Trophoblast cell (in vitro differentiated cells and primary cell): ENCODE data around the gene DAP3.
"Not testable (repeated sequence)": the region's sequence is repeated elsewhere in the genome, so short reads cannot be mapped to it uniquely, and the experiment has no call there.

Experiments used
- DNase-seq, 2 donors: peaks; one replicate each; pipeline ENCODE4 v3.0.0-alpha.2; 2016
- H2AFZ ChIP-seq: 2 replicates; pipeline ENCODE4 v1.6.1; 2013; ENCODE audit warnings: low read length, moderate library complexity, mild to moderate bottlenecking; ENCODE audit not compliant: insufficient read depth, poor library complexity
- H2AK5ac ChIP-seq: 2 replicates; pipeline ENCODE4 v1.6.1; 2013; ENCODE audit warnings: mild to moderate bottlenecking, low read length
- H2BK120ac ChIP-seq: 2 replicates; pipeline ENCODE4 v1.6.1; 2013; ENCODE audit warnings: low read length, mild to moderate bottlenecking, moderate library complexity; ENCODE audit not compliant: insufficient read depth, poor library complexity
- H2BK12ac ChIP-seq: 2 replicates; pipeline ENCODE4 v1.6.1; 2013; ENCODE audit warnings: mild to moderate bottlenecking, low read length, moderate library complexity
- H2BK5ac ChIP-seq: 2 replicates; pipeline ENCODE4 v1.6.1; 2013; ENCODE audit warnings: low read length, low read depth, moderate library complexity, mild to moderate bottlenecking; ENCODE audit not compliant: poor library complexity
- H3K14ac ChIP-seq: 2 replicates; pipeline ENCODE4 v1.6.1; 2013; ENCODE audit warnings: mild to moderate bottlenecking, low read length
- H3K18ac ChIP-seq: 2 replicates; pipeline ENCODE4 v1.6.1; 2013; ENCODE audit warnings: mild to moderate bottlenecking, low read length
- H3K23ac ChIP-seq: 2 replicates; pipeline ENCODE4 v1.6.1; 2013; ENCODE audit warnings: low read length
- H3K27ac ChIP-seq: 2 replicates; pipeline ENCODE4 v1.5.1; 2013; ENCODE audit warnings: low read depth, mild to moderate bottlenecking, inconsistent platforms, low read length, moderate library complexity
- H3K27me3 ChIP-seq: 2 replicates; pipeline ENCODE4 v1.6.1; 2013; ENCODE audit warnings: inconsistent platforms, mild to moderate bottlenecking, low read length, moderate library complexity; ENCODE audit not compliant: insufficient read depth
- H3K36me3 ChIP-seq, 2 experiments: 1 replicate in 1 of 2; 2 replicates in 1 of 2; pipeline ENCODE4 v1.6.1; 2013; ENCODE audit warnings: low read length in 2 of 2, mild to moderate bottlenecking in 2 of 2, moderate library complexity in 1 of 2; ENCODE audit not compliant: insufficient read depth in 2 of 2, control insufficient read depth in 1 of 2
- H3K4ac ChIP-seq: 2 replicates; pipeline ENCODE4 v1.6.1; 2013; ENCODE audit warnings: low read depth, mild to moderate bottlenecking, low read length, moderate library complexity
- H3K4me1 ChIP-seq, 2 experiments: 1 replicate in 1 of 2; 2 replicates in 1 of 2; pipeline ENCODE4 v1.6.1; 2013; ENCODE audit warnings: low read length in 2 of 2, mild to moderate bottlenecking in 2 of 2, moderate library complexity in 1 of 2; ENCODE audit not compliant: insufficient read depth in 2 of 2, control insufficient read depth in 1 of 2
- H3K4me2 ChIP-seq: 2 replicates; pipeline ENCODE4 v1.6.1; 2013; ENCODE audit warnings: inconsistent platforms, mild to moderate bottlenecking, low read length, moderate library complexity
- H3K4me3 ChIP-seq: 2 replicates; pipeline ENCODE4 v1.5.1; 2013; ENCODE audit warnings: mild to moderate bottlenecking, low read depth, low read length, inconsistent platforms
- H3K79me1 ChIP-seq: one replicate; pipeline ENCODE4 v1.6.1; 2013; ENCODE audit warnings: low read length
- H3K79me2 ChIP-seq: 2 replicates; pipeline ENCODE4 v1.6.1; 2013; ENCODE audit warnings: low read length, mild to moderate bottlenecking; ENCODE audit not compliant: control insufficient read depth, insufficient read depth, poor library complexity
- H3K9ac ChIP-seq: 2 replicates; pipeline ENCODE4 v1.6.1; 2013; ENCODE audit warnings: mild to moderate bottlenecking, low read length
- H3K9me3 ChIP-seq: 2 replicates; pipeline ENCODE4 v1.6.1; 2013; ENCODE audit warnings: low read depth, mild to moderate bottlenecking, control low read depth, inconsistent platforms, low read length; ENCODE audit not compliant: insufficient read depth
- H4K12ac ChIP-seq: 2 replicates; pipeline ENCODE4 v1.6.1; 2013; ENCODE audit warnings: low read depth, mild to moderate bottlenecking, low read length, moderate library complexity
- H4K8ac ChIP-seq: 2 replicates; pipeline ENCODE4 v1.6.1; 2013; ENCODE audit warnings: low read depth, mild to moderate bottlenecking, low read length, moderate library complexity
- H4K91ac ChIP-seq: one replicate; pipeline ENCODE4 v1.6.1; 2013; ENCODE audit warnings: low read depth, mild to moderate bottlenecking, low read length, moderate library complexity
- WGBS: extraction: QIAGEN DNeasy Blood & Tissue Kit; methylation state at CpG from one replicate; pipeline ENCODE4 v1.1.7; 2013; ENCODE audit warnings: missing lambda C conversion rate; ENCODE audit not compliant: insufficient read length, insufficient coverage; ENCODE audit errors: extremely low coverage; 5-methylcytosine and 5-hydroxymethylcytosine counted together

The DAP3 gene

GRCh38 chr1:155701675-155702074, 12.8 kb downstream of the DAP3 start:
- WGBS: no CpG with 5 or more reads among the region's 2 CpGs
- H2BK120ac ChIP-seq, H4K8ac ChIP-seq, H3K18ac ChIP-seq, H3K27ac ChIP-seq, H2AFZ ChIP-seq, H3K27me3 ChIP-seq, H3K4me2 ChIP-seq, H4K91ac ChIP-seq, H3K14ac ChIP-seq, H3K4me3 ChIP-seq, H3K79me1 ChIP-seq, H2AK5ac ChIP-seq, H2BK5ac ChIP-seq, H3K79me2 ChIP-seq, H3K36me3 ChIP-seq, H4K12ac ChIP-seq, DNase-seq, H2BK12ac ChIP-seq, H3K9ac ChIP-seq, H3K4me1 ChIP-seq, H3K9me3 ChIP-seq, H3K23ac ChIP-seq, H3K4ac ChIP-seq: not testable (repeated sequence)

DNA sequence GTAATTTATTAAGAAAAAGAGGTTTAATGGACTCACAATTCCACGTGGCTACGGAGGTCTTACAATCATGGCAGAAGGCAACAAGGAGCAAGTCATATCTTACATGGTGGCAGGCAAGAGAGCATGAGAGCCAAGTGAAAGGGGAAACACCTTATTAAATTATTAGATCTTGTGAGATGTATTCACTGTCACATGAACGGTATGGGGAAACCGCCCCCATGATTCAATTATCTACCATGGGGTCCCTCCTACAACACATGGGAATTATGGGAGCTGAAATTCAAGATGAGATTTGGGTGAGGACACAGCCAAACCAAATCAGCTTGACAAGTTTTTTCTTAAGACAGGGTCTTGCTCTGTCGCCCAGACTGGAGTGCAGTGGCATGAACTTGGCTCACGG, 14.3 kb downstream of the DAP3 start:
- no peak overlapping the region for H2BK12ac ChIP-seq
- H3K4ac ChIP-seq: peak overlapping the region; percentile 55
- H4K12ac ChIP-seq: no peak overlapping the region
- no peak overlapping the region for H3K23ac ChIP-seq
- no peak overlapping the region for H3K4me3 ChIP-seq
- no peak overlapping the region for H2BK120ac ChIP-seq
- H3K36me3 ChIP-seq: peaks cover 0 to 6% of the 10 kb centered on the region in 2 experiments
- no peak overlapping the region for H2AK5ac ChIP-seq
- no peak overlapping the region for H3K14ac ChIP-seq
- no peaks in the 10 kb centered on the region for H3K27me3 ChIP-seq
- no peak overlapping the region for H4K8ac ChIP-seq
- H4K91ac ChIP-seq: no peak overlapping the region
- H3K4me1 ChIP-seq: peaks cover 0 to 3% of the 10 kb centered on the region in 2 experiments
- H3K27ac ChIP-seq: no peak overlapping the region
- H2AFZ ChIP-seq: no peak overlapping the region
- no peaks in the 10 kb centered on the region for H3K9me3 ChIP-seq
- no peaks in the 10 kb centered on the region for H3K79me1 ChIP-seq
- no peak overlapping the region for H3K18ac ChIP-seq
- no peak for DNase-seq
- no peak overlapping the region for H2BK5ac ChIP-seq
- no peak overlapping the region for H3K4me2 ChIP-seq
- no CpG with 5 or more reads among the region's 6 CpGs for WGBS
- no peak overlapping the region for H3K9ac ChIP-seq
- peaks cover 4% of the 10 kb centered on the region for H3K79me2 ChIP-seq

DNA sequence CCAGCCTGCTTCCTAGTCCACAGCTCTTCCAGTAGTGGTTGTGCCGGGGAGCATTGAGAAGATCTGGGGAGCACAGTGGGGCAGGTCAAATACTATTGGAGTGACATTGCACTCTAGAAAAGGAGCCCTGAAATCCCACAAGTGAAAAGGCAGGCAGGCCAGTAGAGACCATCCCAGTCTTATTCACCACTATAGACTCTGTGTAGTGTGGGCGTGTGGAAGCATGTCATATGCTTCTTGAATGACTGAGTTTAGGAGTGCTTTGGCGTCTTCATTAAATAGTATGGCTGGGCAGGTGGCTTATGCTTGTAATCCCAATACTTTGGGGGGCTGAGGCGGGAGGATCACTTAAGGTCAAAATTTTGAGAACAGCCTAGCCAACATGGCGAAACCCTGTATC, 15.5 kb downstream of the DAP3 start:
- H4K12ac ChIP-seq, H4K91ac ChIP-seq, H3K18ac ChIP-seq, H3K14ac ChIP-seq, H2AK5ac ChIP-seq, H4K8ac ChIP-seq, H2BK120ac ChIP-seq, H3K27me3 ChIP-seq, H3K4me1 ChIP-seq, H2BK12ac ChIP-seq, H3K4ac ChIP-seq, H3K9me3 ChIP-seq, H3K23ac ChIP-seq, H3K79me2 ChIP-seq, H3K4me3 ChIP-seq, H3K4me2 ChIP-seq, H3K27ac ChIP-seq, DNase-seq, H2AFZ ChIP-seq, H3K36me3 ChIP-seq, H2BK5ac ChIP-seq, H3K9ac ChIP-seq, H3K79me1 ChIP-seq: not testable (repeated sequence)
- no CpG with 5 or more reads among the region's 5 CpGs for WGBS

DNA sequence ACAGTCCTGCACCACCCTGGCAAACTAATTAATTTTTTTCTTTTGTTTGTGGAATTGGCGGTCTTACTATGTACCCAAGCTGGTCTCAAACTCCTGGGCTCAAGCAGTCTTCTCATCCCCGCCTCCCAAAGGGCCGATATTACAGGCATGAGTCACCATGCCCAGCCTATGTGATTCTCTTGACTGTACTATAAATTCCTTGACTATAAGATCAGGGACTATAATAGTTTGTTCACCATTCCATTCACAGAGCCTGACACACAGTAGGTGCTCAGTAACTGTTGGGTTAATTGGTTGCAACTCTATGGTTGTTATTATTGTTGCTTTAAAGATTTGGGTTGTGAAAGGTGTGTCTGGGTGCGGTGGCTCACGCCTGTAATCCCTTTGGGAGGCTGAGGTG, 17.2 kb downstream of the DAP3 start:
- H2BK12ac ChIP-seq: no peak overlapping the region
- no peak overlapping the region for H2BK120ac ChIP-seq
- DNase-seq: peak in 1 of 2 donors; percentile 13
- peaks cover 0 to 6% of the 10 kb centered on the region in 2 experiments for H3K36me3 ChIP-seq
- no peak overlapping the region for H3K4me3 ChIP-seq
- no peaks in the 10 kb centered on the region for H3K79me2 ChIP-seq
- H3K9me3 ChIP-seq: no peaks in the 10 kb centered on the region
- H3K27ac ChIP-seq: no peak overlapping the region
- no peak overlapping the region for H4K12ac ChIP-seq
- no peaks in the 10 kb centered on the region for H3K79me1 ChIP-seq
- no peak overlapping the region for H3K18ac ChIP-seq
- H4K8ac ChIP-seq: no peak overlapping the region
- H2AFZ ChIP-seq: no peak overlapping the region
- H2AK5ac ChIP-seq: no peak overlapping the region
- H3K9ac ChIP-seq: no peak overlapping the region
- H3K4me2 ChIP-seq: no peak overlapping the region
- H4K91ac ChIP-seq: no peak overlapping the region
- no peak overlapping the region for H2BK5ac ChIP-seq
- no CpG with 5 or more reads among the region's 5 CpGs for WGBS
- H3K23ac ChIP-seq: no peak overlapping the region
- H3K14ac ChIP-seq: no peak overlapping the region
- H3K4me1 ChIP-seq: no peaks in the 10 kb centered on the region
- H3K27me3 ChIP-seq: no peaks in the 10 kb centered on the region
- H3K4ac ChIP-seq: peak overlapping the region; percentile 9
